ENCODE measurements around the gene EYS. TPM values are rescaled to one million over a fixed set of nuclear protein-coding genes. Genes with fewer than 3 reads are reported as not detected.

EYS gene
- polyA plus RNA-seq, 1 of the 3 experiments (the other 2 are of a cell fraction), result 0.05 TPM

DNA sequence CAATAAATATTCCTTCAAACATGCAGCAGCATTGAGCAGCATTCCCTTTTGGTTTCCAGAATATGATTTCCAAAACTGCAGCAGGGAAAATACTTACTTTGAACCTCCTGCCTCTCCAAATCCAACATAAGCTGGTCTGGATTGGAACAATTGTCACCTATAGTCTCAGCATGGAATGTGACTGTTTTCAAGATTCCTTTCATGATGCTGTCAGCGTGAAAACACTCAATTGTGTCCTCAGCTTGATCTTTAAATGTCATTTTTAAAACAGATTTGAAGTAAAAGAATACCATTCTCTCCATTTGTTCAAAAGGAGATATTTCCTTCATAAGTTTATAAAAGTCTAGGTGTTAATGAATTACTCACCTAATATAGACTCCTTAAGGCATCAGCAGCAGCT lies 993.9 kb downstream of the EYS start (continued):
- TF ChIP-seq, protein P1, sequence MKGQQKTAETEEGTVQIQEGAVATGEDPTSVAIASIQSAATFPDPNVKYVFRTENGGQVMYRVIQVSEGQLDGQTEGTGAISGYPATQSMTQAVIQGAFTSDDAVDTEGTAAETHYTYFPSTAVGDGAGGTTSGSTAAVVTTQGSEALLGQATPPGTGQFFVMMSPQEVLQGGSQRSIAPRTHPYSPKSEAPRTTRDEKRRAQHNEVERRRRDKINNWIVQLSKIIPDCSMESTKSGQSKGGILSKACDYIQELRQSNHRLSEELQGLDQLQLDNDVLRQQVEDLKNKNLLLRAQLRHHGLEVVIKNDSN (IDR thresholded peaks at IDR 0.05; ENCODE audit: borderline replicate concordance, low read depth), result no peak
- TF ChIP-seq EP300 (IDR thresholded peaks at IDR 0.05; ENCODE audit: borderline replicate concordance in 1 of 2, low read depth in 1 of 2, low read length in 1 of 2) (no peak), EZH2phosphoT487 (IDR thresholded peaks at IDR 0.05; ENCODE audit: borderline replicate concordance, low read depth) (no peak), CHD2 (IDR thresholded peaks at IDR 0.05; ENCODE audit: low read length, partially characterized antibody) (no peak)
- TF ChIP-seq, protein P2, sequence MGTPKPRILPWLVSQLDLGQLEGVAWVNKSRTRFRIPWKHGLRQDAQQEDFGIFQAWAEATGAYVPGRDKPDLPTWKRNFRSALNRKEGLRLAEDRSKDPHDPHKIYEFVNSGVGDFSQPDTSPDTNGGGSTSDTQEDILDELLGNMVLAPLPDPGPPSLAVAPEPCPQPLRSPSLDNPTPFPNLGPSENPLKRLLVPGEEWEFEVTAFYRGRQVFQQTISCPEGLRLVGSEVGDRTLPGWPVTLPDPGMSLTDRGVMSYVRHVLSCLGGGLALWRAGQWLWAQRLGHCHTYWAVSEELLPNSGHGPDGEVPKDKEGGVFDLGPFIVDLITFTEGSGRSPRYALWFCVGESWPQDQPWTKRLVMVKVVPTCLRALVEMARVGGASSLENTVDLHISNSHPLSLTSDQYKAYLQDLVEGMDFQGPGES (IDR thresholded peaks at IDR 0.05; ENCODE audit: low read depth, low read length), result no peak
- TF ChIP-seq, protein P3, sequence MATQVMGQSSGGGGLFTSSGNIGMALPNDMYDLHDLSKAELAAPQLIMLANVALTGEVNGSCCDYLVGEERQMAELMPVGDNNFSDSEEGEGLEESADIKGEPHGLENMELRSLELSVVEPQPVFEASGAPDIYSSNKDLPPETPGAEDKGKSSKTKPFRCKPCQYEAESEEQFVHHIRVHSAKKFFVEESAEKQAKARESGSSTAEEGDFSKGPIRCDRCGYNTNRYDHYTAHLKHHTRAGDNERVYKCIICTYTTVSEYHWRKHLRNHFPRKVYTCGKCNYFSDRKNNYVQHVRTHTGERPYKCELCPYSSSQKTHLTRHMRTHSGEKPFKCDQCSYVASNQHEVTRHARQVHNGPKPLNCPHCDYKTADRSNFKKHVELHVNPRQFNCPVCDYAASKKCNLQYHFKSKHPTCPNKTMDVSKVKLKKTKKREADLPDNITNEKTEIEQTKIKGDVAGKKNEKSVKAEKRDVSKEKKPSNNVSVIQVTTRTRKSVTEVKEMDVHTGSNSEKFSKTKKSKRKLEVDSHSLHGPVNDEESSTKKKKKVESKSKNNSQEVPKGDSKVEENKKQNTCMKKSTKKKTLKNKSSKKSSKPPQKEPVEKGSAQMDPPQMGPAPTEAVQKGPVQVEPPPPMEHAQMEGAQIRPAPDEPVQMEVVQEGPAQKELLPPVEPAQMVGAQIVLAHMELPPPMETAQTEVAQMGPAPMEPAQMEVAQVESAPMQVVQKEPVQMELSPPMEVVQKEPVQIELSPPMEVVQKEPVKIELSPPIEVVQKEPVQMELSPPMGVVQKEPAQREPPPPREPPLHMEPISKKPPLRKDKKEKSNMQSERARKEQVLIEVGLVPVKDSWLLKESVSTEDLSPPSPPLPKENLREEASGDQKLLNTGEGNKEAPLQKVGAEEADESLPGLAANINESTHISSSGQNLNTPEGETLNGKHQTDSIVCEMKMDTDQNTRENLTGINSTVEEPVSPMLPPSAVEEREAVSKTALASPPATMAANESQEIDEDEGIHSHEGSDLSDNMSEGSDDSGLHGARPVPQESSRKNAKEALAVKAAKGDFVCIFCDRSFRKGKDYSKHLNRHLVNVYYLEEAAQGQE (IDR thresholded peaks at IDR 0.05; ENCODE audit: low read depth, low read length), result no peak
- TF ChIP-seq, protein P4, sequence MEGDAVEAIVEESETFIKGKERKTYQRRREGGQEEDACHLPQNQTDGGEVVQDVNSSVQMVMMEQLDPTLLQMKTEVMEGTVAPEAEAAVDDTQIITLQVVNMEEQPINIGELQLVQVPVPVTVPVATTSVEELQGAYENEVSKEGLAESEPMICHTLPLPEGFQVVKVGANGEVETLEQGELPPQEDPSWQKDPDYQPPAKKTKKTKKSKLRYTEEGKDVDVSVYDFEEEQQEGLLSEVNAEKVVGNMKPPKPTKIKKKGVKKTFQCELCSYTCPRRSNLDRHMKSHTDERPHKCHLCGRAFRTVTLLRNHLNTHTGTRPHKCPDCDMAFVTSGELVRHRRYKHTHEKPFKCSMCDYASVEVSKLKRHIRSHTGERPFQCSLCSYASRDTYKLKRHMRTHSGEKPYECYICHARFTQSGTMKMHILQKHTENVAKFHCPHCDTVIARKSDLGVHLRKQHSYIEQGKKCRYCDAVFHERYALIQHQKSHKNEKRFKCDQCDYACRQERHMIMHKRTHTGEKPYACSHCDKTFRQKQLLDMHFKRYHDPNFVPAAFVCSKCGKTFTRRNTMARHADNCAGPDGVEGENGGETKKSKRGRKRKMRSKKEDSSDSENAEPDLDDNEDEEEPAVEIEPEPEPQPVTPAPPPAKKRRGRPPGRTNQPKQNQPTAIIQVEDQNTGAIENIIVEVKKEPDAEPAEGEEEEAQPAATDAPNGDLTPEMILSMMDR (IDR thresholded peaks at IDR 0.05), result no peak

DNA sequence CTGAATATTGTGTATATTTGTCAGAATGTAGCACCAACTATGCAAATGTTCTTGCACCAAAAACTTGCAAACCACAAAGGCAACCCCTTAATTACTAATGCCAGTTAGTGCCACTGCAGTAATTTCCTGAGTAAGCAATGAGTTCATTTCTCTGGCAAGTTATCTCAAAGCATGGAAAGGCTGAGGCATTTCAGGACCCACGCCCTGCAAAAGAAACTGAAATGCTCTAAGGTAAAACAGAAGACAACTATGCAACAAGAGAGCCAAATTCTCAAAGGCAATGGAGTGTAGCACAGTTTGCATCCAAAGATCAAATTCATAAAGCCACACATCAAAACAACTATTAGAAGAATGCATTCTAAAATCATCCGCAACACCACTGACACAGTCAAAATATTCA lies 994.4 kb downstream of the EYS start:
- WGBS (ENCODE audit: low lambda C conversion rate), result 41% methylated on average over 2 of the region's 2 CpGs
- Histone ChIP-seq H3K4me2 (no peak overlapping the region), H4K20me1 (ENCODE audit: insufficient read depth) (no peaks in the 10 kb centered on the region), H3K9me2 (no peaks in the 10 kb centered on the region), H3K27ac (ENCODE audit: low read depth in 2 of 2, low read length in 1 of 2) (no peak overlapping the region), H3K9ac (no peak overlapping the region), H3K4me3 (ENCODE audit: low read depth in 2 of 2, low read length in 1 of 2) (no peak overlapping the region), H3K36me3 (replicated peaks in 1 of 2; ENCODE audit: control insufficient read depth in 1 of 2, insufficient read depth in 2 of 2, low read length in 1 of 2) (no peaks in the 10 kb centered on the region), H3K27me3 (ENCODE audit: insufficient read depth) (no peaks in the 10 kb centered on the region), H3K79me2 (ENCODE audit: insufficient read depth) (no peaks in the 10 kb centered on the region), H2AFZ (ENCODE audit: low read depth) (no peak overlapping the region), H3K4me1 (ENCODE audit: control insufficient read depth in 1 of 2, insufficient read depth in 2 of 2, low read depth in 1 of 2, low read length in 1 of 2) (no peaks in the 10 kb centered on the region), H3F3A (replicated peaks; ENCODE audit: insufficient read depth) (no peaks in the 10 kb centered on the region), H3K9me3 (no peaks in the 10 kb centered on the region)
- ChIA-PET CTCF (no interaction called here), POLR2A (no interaction called here)
- DNase-seq, result no peak
- no peak for TF ChIP-seq TCF12 (IDR thresholded peaks at IDR 0.05)
- no peak for TF ChIP-seq MXI1 (IDR thresholded peaks at IDR 0.05; ENCODE audit: low read depth, low read length)
- no peak for TF ChIP-seq SMC3 (IDR thresholded peaks at IDR 0.05; ENCODE audit: low read depth, low read length)
- TF ChIP-seq EZH2phosphoT487 (IDR thresholded peaks at IDR 0.05; ENCODE audit: borderline replicate concordance, low read depth), result no peak
- no peak for TF ChIP-seq NRF1 (IDR thresholded peaks at IDR 0.05; ENCODE audit: low read depth, low read length)
- TF ChIP-seq, protein P1 (IDR thresholded peaks at IDR 0.05; ENCODE audit: borderline replicate concordance, low read depth), result no peak
- TF ChIP-seq FOSL2 (IDR thresholded peaks at IDR 0.05; ENCODE audit: borderline replicate concordance, low read depth), result no peak
- TF ChIP-seq, protein P5, sequence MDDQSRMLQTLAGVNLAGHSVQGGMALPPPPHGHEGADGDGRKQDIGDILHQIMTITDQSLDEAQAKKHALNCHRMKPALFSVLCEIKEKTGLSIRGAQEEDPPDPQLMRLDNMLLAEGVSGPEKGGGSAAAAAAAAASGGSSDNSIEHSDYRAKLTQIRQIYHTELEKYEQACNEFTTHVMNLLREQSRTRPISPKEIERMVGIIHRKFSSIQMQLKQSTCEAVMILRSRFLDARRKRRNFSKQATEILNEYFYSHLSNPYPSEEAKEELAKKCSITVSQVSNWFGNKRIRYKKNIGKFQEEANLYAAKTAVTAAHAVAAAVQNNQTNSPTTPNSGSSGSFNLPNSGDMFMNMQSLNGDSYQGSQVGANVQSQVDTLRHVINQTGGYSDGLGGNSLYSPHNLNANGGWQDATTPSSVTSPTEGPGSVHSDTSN (IDR thresholded peaks at IDR 0.05), result no peak
- no peak for TF ChIP-seq MEF2A (IDR thresholded peaks at IDR 0.05; ENCODE audit: borderline replicate concordance, low read depth)
- TF ChIP-seq, protein P4 (IDR thresholded peaks at IDR 0.05), result no peak
- TF ChIP-seq YY1 (IDR thresholded peaks at IDR 0.05; ENCODE audit: low read depth), result no peak
- no peak for TF ChIP-seq ELF1 (IDR thresholded peaks at IDR 0.05)
- no peak for TF ChIP-seq TAF1 (IDR thresholded peaks at IDR 0.05; ENCODE audit: borderline replicate concordance, low read depth, low read length)

All from SK-N-SH (cell line).